GM19099 (cell line): Measurements from ENCODE around the gene FBLIM1.

Experiments used
- POLR2A ChIP-seq: IDR thresholded peaks from 3 replicates; pipeline ENCODE4 v1.6.1; 2011; ENCODE audit warnings: low read depth; ENCODE audit not compliant: insufficient read length; ENCODE audit errors: extremely low read depth

FBLIM1 gene

DNA sequence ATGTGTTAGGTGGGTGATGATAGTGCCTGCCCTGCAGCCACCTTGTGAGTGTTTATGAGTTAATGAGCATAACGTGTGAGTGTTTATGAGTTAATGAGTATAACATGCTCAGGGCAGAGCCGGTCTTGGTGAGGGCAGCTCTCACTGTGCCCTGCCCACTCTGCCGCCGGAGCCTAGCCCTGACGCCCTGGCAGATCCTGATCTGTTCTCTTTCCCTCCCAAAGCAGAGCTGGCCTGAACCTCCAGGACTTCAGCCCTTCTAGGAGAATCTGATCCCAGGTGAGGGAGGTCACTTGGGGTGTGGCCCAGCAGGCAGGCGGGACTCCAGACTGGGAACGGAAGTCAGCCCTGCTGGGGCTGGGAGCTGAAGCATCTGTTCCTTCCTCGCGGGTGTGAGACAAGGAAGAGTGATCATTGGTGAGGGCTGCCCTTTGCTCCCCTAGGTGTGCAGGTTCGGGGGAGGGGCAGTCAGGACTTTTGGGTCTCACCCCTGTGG lies 5.7 kb downstream of the FBLIM1 start:
- TF ChIP-seq POLR2A: no peak

DNA sequence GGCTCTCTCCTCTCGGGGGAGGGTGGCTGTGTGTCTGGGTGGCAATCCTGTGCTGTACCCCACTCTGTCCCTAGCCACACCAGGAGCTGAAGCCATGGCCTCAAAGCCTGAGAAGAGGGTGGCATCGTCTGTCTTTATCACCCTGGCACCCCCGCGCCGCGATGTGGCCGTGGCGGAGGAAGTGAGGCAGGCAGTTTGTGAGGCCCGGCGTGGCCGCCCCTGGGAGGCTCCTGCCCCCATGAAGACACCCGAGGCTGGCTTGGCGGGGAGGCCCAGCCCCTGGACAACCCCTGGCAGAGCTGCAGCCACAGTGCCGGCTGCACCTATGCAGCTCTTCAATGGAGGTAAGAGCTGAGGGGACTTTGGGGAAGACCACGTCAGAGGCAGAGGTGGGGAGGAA lies 6.3 kb downstream of the FBLIM1 start:
- TF ChIP-seq POLR2A: no peak

DNA sequence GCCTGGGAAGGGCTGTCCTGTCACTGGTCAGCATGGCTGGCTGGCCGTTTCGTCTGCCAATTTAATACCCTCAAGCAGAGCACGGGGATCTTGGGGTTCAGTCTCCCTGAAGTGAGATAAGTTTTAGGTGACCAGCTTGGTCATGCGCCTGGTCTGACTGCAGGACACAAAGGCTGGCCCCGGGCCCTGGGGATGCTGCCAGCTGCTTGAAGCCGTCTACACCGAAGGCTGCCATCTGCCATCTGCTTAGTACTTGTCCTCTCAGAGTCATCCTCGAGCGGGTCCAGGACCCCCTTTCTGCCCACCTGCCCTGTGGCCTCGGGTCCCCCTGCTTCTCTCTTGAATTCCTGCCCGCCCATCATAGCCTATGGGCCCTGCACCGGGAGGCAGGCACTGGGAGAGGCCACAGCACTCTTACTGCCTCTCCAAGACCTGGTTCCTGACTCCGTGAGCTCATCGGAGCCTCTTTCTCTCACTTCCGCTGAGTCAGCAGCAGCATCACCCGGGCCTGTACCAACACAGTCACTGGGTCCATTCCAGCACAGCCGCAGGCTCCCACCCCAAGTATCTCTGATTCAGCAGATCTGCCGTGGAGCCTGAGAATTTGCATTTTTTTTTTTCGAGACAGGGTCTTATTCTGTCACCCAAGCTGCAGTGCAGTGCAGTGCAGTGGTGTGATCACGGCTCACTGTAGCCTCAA lies 7.0 kb downstream of the FBLIM1 start:
- no peak for TF ChIP-seq POLR2A

DNA sequence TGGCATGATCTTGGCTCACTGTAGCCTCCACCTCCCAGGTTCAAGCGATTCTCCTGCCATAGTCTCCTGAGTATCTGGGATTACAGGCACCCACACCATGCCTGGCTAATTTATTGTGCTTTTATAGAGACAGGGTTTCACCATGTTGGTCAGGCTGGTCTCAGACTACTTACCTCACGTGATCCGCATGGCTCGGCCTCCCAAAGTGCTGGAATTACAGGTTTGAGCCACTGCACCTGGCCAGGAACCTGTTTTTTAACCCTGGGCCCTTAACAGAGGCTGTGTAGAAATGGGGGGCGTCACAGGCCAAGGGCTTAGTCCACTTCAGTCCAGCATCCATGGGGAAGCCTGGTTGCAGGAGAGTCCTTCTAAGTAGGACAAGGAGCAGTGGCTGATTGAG lies 9.3 kb downstream of the FBLIM1 start:
- TF ChIP-seq POLR2A: no peak

DNA sequence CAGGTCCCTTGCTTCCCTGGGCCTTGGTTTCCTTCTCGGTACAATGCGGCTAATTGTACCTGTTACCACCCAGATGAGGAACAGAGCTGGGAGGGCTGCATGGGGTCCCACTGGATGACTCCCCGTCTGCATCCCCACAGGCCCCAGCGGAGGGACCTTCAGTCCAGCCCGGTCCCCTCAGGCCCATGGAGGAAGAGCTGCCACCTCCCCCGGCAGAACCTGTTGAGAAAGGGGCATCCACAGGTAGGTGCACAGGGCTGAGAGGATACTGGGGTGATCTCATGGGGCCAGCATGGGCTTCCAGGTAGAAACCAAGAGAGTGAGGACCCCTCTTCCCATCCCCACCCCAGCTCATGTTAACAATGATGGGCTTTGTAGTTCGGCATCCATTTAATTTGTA lies 9.8 kb downstream of the FBLIM1 start:
- no peak for TF ChIP-seq POLR2A

DNA sequence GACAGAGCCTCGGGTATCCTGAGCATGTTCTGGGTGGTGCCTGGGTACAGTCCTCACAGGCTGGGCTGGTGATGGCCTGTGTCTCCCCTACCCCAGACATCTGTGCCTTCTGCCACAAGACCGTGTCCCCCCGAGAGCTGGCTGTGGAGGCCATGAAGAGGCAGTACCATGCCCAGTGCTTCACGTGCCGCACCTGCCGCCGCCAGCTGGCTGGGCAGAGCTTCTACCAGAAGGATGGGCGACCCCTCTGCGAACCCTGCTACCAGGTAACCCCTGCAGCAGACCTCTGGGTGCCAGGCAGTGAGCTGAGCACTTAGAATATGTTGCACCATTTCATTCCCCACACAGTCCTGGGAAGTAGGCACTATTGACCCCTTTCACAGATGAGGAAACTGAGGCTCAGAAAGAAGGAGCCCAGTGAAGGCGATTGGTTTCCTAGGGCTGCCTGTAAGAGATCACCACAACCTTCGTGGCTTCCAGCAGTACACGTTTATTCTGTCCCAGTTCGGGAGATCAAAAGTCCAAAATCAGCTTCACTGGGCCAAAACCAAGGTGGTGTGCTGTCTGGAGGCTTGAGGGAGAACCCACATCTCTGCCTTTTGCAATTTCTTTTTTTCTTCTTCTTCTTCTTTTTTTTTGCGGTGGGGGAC lies 11.8 kb downstream of the FBLIM1 start:
- no peak for TF ChIP-seq POLR2A

DNA sequence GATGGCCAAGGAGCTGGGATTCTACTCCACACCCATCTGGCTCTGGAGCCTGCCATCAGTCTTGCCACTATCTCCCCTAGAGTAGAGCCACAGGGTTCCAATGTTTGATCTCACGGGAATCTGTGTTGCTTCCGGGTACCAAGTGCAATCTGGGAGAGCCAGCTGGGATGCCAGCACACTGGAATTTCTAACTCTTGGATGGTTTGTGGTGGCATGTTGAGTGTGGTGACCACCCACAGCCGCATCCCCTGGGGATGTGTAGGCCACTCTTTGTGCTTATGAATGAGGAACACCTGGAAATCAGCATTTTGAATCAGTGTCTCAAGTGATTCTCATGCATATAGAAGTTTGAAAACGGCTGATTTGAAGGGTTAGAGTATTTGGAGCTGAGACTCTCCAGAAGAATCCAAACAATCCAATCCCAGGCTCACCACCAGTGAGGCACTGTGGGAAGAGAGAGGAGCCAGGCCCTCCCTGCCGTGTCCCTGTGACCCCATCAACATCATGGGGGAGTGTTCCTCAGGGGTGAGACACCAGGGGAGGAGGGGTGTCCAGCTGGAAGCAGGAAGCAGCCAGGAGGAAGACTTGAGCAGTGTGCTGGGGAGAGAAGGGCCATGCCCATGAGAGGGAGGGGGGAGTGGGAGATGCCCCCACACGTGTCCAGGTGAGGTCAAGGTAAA lies 13.4 kb downstream of the FBLIM1 start:
- no peak for TF ChIP-seq POLR2A

DNA sequence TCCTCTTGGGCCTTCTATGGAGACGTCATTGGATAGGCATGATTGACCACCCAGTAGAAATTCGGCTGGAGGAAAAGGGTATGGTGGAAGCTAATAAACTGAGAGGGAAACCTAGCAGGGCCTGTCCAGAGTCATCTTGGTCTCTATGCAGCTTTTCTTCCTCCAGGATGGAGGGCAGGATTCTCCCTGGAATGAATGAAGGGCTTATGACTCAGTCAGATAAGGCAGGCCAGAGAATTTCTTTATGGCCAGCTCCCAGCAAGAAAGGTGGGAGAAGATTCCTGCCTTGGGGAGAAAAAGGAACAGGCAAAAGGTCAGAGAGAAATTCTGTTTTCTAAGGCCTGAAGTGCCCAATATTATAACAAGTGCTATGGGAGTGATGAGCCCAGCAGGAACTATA lies 17.1 kb downstream of the FBLIM1 start:
- no peak for TF ChIP-seq POLR2A

DNA sequence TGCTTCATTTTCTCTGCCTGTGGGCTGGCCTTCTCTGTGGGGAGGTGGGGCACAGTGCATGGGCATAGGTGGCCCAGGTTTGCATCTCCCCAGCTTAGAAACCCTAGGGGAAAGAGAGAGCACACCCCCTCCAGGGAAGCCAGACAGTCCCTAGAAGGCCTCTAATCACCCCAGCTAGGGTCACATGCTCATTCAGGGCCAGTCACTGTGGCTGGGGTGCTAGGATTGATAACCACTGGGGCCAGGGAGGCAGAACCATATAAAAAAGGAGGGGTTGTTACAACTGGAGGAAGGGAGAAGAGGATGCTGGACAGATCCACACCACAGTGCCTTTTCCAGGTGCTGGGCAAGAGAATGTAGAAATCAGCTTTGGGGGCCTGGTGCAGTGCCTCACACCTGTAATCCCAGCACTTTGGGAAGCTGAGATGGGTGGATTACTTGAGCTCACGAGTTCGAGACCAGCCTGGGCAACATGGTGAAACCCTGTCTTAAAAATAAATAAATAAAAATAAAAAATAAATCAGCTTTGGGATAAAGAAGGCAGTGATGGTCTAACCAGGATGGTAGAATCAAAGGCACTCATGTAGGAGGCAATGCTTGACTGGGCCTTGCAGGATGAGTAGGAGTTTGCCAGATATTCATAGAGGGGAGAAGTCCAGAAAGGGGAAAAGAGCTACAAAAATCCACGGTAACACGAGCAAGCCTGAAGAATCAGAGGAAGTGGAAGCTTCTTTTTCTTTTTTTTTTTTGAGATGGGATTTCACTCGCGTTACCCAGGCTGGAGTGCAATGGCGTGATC lies 19.5 kb downstream of the FBLIM1 start:
- TF ChIP-seq POLR2A: no peak

DNA sequence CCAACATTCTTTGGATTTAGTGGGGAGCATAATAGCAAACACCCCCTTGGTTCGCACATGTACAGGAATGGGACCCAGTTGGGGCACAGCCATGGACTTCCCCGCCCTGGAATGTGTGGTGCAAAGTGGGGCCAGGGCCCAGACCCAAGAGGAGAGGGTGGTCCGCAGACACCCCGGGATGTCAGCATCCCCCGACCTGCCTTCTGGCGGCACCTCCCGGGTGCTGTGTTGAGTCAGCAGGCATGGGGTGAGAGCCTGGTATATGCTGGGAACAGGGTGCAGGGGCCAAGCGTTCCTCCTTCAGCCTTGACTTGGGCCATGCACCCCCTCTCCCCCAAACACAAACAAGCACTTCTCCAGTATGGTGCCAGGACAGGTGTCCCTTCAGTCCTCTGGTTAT lies 27.1 kb downstream of the FBLIM1 start:
- no peak for TF ChIP-seq POLR2A

DNA sequence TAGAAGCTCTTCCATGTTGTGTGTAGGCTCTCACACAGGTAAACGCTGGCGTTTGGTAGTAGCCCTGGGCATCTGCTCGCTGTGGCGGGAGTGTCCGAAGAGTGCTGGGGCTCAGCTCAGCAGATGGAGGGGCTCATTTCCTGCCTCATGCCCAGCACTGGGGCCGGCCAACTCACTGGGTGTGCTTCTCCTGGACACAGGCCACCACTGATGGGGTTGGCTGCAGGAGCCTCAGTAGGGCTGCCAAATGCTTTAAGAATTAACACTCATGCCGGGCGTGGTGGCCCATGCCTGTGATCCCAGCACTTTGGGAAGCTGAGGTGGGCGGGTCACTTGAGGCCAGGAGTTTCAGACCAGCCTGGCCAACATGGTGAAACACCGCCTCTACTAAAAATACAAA lies 28.0 kb downstream of the FBLIM1 start:
- TF ChIP-seq POLR2A: no peak

DNA sequence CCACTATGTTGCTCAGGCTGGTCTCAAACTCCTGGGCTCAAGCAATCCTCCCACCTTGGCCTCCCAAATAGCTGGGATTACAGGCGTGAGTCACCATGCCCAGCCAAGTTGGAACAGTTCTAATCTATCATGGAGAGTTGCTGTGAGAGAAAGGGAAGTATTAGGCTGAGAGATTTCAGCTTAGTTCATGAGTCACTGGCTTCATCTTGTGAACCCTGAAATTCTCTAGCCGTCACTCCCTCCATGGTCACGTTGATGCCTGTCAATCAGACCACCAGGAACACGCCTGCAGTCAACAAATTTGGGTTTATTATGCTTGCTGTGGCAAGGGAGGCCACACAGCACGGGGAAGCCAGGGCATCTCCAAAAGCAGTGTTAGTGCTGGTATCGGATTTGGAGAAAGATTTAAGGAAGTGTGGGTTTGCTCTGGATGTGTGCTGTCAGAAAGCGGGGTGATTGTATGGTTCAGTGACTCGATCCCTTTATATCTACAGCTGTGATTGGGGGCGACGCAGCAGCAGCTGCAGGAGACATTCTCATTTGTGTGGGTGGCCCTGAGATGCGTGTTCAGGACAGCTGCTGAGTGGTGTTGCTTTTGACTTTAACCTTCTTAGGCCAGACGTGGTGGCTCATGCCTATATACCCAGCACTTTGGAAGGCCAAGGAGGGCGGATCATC lies 30.2 kb downstream of the FBLIM1 start:
- TF ChIP-seq POLR2A: no peak

DNA sequence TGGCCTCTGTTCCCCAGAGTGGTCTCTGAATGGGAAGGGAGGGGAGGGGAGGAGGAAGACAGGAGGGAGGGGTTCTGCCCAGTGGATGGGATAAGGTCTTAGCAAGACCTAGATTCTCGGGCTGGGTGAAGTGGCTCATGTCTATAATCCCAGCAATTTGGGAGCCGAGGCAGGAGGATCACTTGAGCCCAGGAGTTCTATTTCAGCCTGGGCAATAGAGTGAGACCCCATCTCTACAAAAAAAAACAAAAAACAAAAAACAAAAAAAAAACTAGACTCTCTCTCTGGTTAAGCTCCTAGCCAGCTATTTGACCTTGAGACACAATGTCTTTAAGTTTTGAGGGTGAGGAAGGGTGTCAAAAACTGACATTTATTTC lies 37.5 kb downstream of the FBLIM1 start:
- no peak for TF ChIP-seq POLR2A

DNA sequence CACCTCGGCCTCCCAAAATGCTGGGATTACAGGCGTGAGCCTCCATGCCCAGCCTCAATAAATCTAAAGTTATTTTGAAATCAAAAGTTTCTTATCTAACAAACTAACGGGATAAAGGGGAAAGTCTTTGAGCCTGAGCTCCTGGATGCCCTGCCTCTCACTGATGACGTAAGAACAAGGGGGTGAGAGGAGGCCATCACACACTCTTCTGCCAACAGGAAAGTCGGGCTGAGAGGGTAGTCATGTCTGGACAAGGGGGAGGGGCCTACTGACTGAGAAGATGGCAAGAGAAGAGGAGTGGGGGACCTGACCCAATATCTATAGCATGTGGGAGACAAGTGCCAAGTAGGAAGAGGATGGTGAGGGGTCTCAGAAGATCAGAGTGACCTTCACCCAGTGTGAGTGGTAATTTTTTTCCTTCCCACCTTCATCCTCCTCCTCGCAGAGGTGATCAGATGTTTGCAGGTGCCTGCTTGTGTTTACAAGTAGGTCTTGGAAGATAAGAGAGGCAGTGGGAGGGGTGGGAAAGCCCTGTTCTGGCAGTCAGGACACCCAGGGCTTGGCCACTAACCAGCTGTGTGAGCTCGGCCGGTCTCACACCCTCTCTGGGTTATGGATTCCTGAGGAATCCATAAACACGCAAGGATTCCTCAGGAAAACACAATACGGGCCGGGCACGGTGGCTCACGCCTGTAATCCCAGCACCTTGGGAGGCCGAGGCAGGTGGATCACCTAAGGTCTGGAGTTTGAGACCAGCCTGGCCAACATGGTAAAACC lies 39.2 kb downstream of the FBLIM1 start:
- TF ChIP-seq POLR2A: no peak
